ENCODE measurements around the gene TTLL6.

GRCh38 chr17:48815311-48815710 lies 1.7 kb downstream of the TTLL6 start:
- TF ChIP-seq ZNF274 (IDR thresholded peaks at IDR 0.05; ENCODE audit: low read depth, low read length) (no peak), YY1 (IDR thresholded peaks at IDR 0.05; ENCODE audit: insufficient read depth, insufficient read length) (no peak)
